ENCODE results near the gene ASCC1. TPM values are rescaled to one million over a fixed set of nuclear protein-coding genes. Genes with fewer than 3 reads are reported as not detected.
"Not testable (repeated sequence)": the region's sequence is repeated elsewhere in the genome, so short reads cannot be mapped to it uniquely, and the experiment has no call there.

Gene ASCC1
- total and polyA plus RNA-seq, 2 experiments from 2014 or later = 13.7 to 37.2 TPM

- H3K27ac Mint-ChIP-seq; H3K4me3 ChIP-seq; ATAC-seq; H2AFZ ChIP-seq; H3K4me3 Mint-ChIP-seq; H3F3A ChIP-seq (replicated peaks; ENCODE audit: low read depth); H3K27me3 Mint-ChIP-seq (ENCODE audit: insufficient read depth, low read depth, poor library complexity); H3K36me3 Mint-ChIP-seq (ENCODE audit: low read depth); H3K27me3 ChIP-seq (ENCODE audit: insufficient read depth); H3K4me2 ChIP-seq; DNase-seq (ENCODE audit: low spot score); H3K4me1 Mint-ChIP-seq; H3K79me2 ChIP-seq (replicated peaks; ENCODE audit: insufficient read depth); H3K4me1 ChIP-seq (ENCODE audit: insufficient read depth); H3K9me3 Mint-ChIP-seq; H3K36me3 ChIP-seq (ENCODE audit: insufficient read depth); H4K20me1 ChIP-seq (replicated peaks; ENCODE audit: insufficient read depth); H3K27ac ChIP-seq (ENCODE audit: low read depth); H3K9me2 ChIP-seq (ENCODE audit: insufficient read depth): not testable (repeated sequence)
Observed at GRCh38 chr10:72108004-72108370, 108.1 kb downstream of the ASCC1 start.

DNA sequence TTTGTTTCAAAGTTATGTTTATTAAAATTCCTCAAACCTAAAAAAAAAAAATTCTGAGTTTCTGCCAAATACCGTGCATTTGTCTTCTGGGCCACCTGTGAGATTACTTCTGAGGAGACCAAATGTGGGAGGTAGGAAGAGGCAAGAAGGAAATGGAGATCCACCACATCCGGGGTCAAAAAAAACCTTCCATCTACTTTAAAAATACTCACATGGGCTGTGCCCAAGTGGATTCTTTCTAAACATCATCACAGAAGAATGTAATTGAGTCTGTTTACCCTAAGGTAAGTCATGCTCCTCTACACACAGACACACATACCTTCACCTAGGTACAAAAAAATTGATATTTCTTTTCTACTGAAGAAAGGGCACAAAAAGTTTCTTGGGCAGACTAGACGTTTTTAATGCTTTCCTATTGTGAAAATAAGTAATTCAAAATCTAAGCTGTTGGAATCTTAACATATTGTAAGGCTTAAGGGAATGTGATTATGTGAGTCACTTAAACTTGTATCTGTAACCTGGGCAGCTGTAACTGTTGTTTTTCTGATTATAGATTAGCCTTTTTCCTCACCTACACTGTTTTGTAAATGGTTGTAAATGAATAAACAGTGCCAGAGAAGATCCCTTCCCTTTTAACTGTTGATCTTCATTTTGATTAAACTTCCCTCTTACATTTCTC, 108.6 kb downstream of the ASCC1 start:
- Histone ChIP-seq H3K4me2 (no peak overlapping the region), H3K27ac (ENCODE audit: low read depth) (no peak overlapping the region), H3F3A (replicated peaks; ENCODE audit: low read depth) (no peaks in the 10 kb centered on the region), H3K36me3 (ENCODE audit: insufficient read depth) (no peaks in the 10 kb centered on the region), H3K4me1 (ENCODE audit: insufficient read depth) (no peaks in the 10 kb centered on the region), H3K27me3 (ENCODE audit: insufficient read depth) (no peaks in the 10 kb centered on the region), H3K9me2 (ENCODE audit: insufficient read depth) (no peaks in the 10 kb centered on the region), H3K4me3 (no peak overlapping the region), H3K79me2 (replicated peaks; ENCODE audit: insufficient read depth) (no peaks in the 10 kb centered on the region), H2AFZ (no peak overlapping the region), H4K20me1 (replicated peaks; ENCODE audit: insufficient read depth) (no peaks in the 10 kb centered on the region)
- TF ChIP-seq ZNF462 (CRISPR knock-in tag; IDR thresholded peaks at IDR 0.05) = no peak
- no peak for TF ChIP-seq POLR2AphosphoS5 (IDR thresholded peaks at IDR 0.05; ENCODE audit: low read depth)
- no peak for TF ChIP-seq STAT1 (IDR thresholded peaks at IDR 0.05; ENCODE audit: unreplicated experiment)
- Mint-ChIP-seq H3K4me3 (no peak overlapping the region), H3K27ac (no peak overlapping the region), H3K9me3 (no peaks in the 10 kb centered on the region), H3K36me3 (ENCODE audit: low read depth) (peaks cover 8% of the 10 kb centered on the region; the same call in 1 of the 3 replicates), H3K4me1 (peaks cover 2% of the 10 kb centered on the region; the same call in 1 of the 3 replicates), H3K27me3 (ENCODE audit: insufficient read depth, low read depth, poor library complexity) (no peaks in the 10 kb centered on the region)
- no peak for ATAC-seq
- no peak for DNase-seq (ENCODE audit: low spot score)

Data from GM23338 (cell line).